CMK (cell line): ENCODE measurements around the gene NHLRC4.

ENCODE experiments used
- DNase-seq: peaks from one replicate; pipeline ENCODE4 v3.0.0-alpha.2; 2010; ENCODE audit warnings: low read depth

NHLRC4 gene

GRCh38 chr16:553601-554296, 13.1 kb upstream of the NHLRC4 start:
- DNase-seq: no peak

GRCh38 chr16:554297-554621, 12.5 kb upstream of the NHLRC4 start:
- DNase-seq: no peak

GRCh38 chr16:554640-555365, 12.0 kb upstream of the NHLRC4 start:
- DNase-seq: no peak

GRCh38 chr16:555528-556473, 11.0 kb upstream of the NHLRC4 start:
- no peak for DNase-seq

GRCh38 chr16:556474-557173, 10.2 kb upstream of the NHLRC4 start:
- DNase-seq: no peak

GRCh38 chr16:557463-558297, 9.1 kb upstream of the NHLRC4 start:
- DNase-seq: no peak

- no peak for DNase-seq
Observed at GRCh38 chr16:558298-559020, 8.3 kb upstream of the NHLRC4 start.

GRCh38 chr16:559021-559380, 7.8 kb upstream of the NHLRC4 start:
- no peak for DNase-seq

- DNase-seq: no peak
Observed at GRCh38 chr16:559411-560203, 7.2 kb upstream of the NHLRC4 start.

- DNase-seq: no peak
Observed at GRCh38 chr16:560204-560700, 6.6 kb upstream of the NHLRC4 start, which contains the start of gene PRR35. Gene PRR35 (plus strand): TSS chr16:560394. CDS start chr16:563295, 2,901 bp downstream.

GRCh38 chr16:560701-561412, 5.9 kb upstream of the NHLRC4 start:
- DNase-seq: no peak

GRCh38 chr16:561413-561794, 5.4 kb upstream of the NHLRC4 start:
- DNase-seq: no peak

GRCh38 chr16:561957-562938, 4.6 kb upstream of the NHLRC4 start:
- DNase-seq: no peak

GRCh38 chr16:563072-563644, 3.6 kb upstream of the NHLRC4 start:
- no peak for DNase-seq

GRCh38 chr16:564690-565418, 2.0 kb upstream of the NHLRC4 start:
- DNase-seq: no peak
